Kidney epithelial cell (primary cell): ENCODE results near the gene E2F2. TPM values are rescaled to one million over a fixed set of nuclear protein-coding genes. Genes with fewer than 3 reads are reported as not detected.

Source experiments
- DNase-seq: peaks from one replicate; pipeline ENCODE4 v3.0.0-alpha.2; 2010; ENCODE audit warnings: low read depth
- H3K27me3 ChIP-seq: 2 replicates; pipeline ENCODE4 v1.6.0; 2011; ENCODE audit warnings: low read length; ENCODE audit not compliant: control insufficient read depth, insufficient read depth
- H3K36me3 ChIP-seq: 2 replicates; pipeline ENCODE4 v1.5.1; 2011; ENCODE audit warnings: low read length; ENCODE audit not compliant: control insufficient read depth, insufficient read depth
- H3K4me3 ChIP-seq: 2 replicates; pipeline ENCODE4 v1.5.1; 2011; ENCODE audit warnings: low read depth, mild to moderate bottlenecking, control low read depth, low read length
- CTCF ChIP-seq: IDR thresholded peaks from 2 replicates; pipeline ENCODE4 v1.5.1; 2011; ENCODE audit warnings: mild to moderate bottlenecking, moderate library complexity, low read length, control low read depth, inconsistent platforms; ENCODE audit not compliant: insufficient read depth, poor library complexity, severe bottlenecking
- total RNA-seq: library from RNA; depleted of rRNA; stranded (reverse); fragments of >200 nt; gene quantifications from 2 replicates; pipeline ENCODE4 v1.2.3, GENCODE V29; 2015

E2F2 gene
- total RNA-seq, 1 donor from 2014 or later: 0.13 TPM

- no peaks in the 10 kb centered on the region for H3K36me3 ChIP-seq
- no peak overlapping the region for H3K4me3 ChIP-seq
- H3K27me3 ChIP-seq: peaks cover 13% of the 10 kb centered on the region
- TF ChIP-seq CTCF: no peak
- no peak for DNase-seq
Measured at GRCh38 chr1:23481904-23482303, 49.1 kb downstream of the E2F2 start.

GRCh38 chr1:23481026-23481597, 49.9 kb downstream of the E2F2 start:
- Histone ChIP-seq H3K36me3 (no peaks in the 10 kb centered on the region), H3K4me3 (no peak overlapping the region), H3K27me3 (peaks cover 12% of the 10 kb centered on the region)
- no peak for TF ChIP-seq CTCF
- DNase-seq: no peak

GRCh38 chr1:23480187-23481025, 50.6 kb downstream of the E2F2 start:
- Histone ChIP-seq H3K27me3 (peaks cover 8% of the 10 kb centered on the region), H3K36me3 (no peaks in the 10 kb centered on the region), H3K4me3 (no peak overlapping the region)
- TF ChIP-seq CTCF: no peak
- DNase-seq: no peak

- Histone ChIP-seq H3K36me3 (no peaks in the 10 kb centered on the region), H3K27me3 (peaks cover 8% of the 10 kb centered on the region), H3K4me3 (no peak overlapping the region)
- DNase-seq: no peak
- no peak for TF ChIP-seq CTCF
Measured at GRCh38 chr1:23479666-23479941, 51.4 kb downstream of the E2F2 start.

GRCh38 chr1:23478896-23479665, 52.0 kb downstream of the E2F2 start:
- DNase-seq: no peak
- TF ChIP-seq CTCF: no peak
- no peak overlapping the region for H3K4me3 ChIP-seq
- H3K27me3 ChIP-seq: peaks cover 8% of the 10 kb centered on the region
- no peaks in the 10 kb centered on the region for H3K36me3 ChIP-seq
